ENCODE measurements around the gene CST11. TPM values are rescaled to one million over a fixed set of nuclear protein-coding genes. Genes with fewer than 3 reads are reported as not detected.
"Not testable (repeated sequence)": the region's sequence is repeated elsewhere in the genome, so short reads cannot be mapped to it uniquely, and the experiment has no call there.

Gene CST11, protein sequence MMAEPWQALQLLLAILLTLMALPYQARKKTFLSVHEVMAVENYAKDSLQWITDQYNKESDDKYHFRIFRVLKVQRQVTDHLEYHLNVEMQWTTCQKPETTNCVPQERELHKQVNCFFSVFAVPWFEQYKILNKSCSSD
- not detected for total RNA-seq

- ATAC-seq = no peak
- Mint-ChIP-seq H3K27ac (no peak within 1 kb of the TSS), H3K9me3 (no peaks in the 10 kb centered on the region), H3K36me3 (no peaks in the 10 kb centered on the region)
- DNase-seq (ENCODE audit: low spot score in 2 of 2) = no peak
Measured at GRCh38 chr20:23452776-23453175, at the start of gene CST11. CST11 (minus strand) TSS chr20:23452876; CDS start chr20:23452811, 65 bp downstream.

GRCh38 chr20:23501926-23502325 lies 49.2 kb upstream of the CST11 start:
- H3K27ac Mint-ChIP-seq = no peak overlapping the region
- no peak for DNase-seq (ENCODE audit: low spot score in 2 of 2)
- H3K36me3 Mint-ChIP-seq = peaks cover 0 to 11% of the 10 kb centered on the region in 2 donors
- peaks cover 8% of the 10 kb centered on the region in 2 donors for H3K9me3 Mint-ChIP-seq
- no peak for ATAC-seq

GRCh38 chr20:23497536-23497935 lies 44.9 kb upstream of the CST11 start:
- H3K36me3 Mint-ChIP-seq = peaks cover 7 to 24% of the 10 kb centered on the region in 2 donors
- DNase-seq (ENCODE audit: low spot score in 2 of 2) (peak in 1 of 2 donors; percentile 6), ATAC-seq (peak; percentile 95 to 97)
- H3K9me3 Mint-ChIP-seq = peaks cover 10 to 14% of the 10 kb centered on the region in 2 donors
- H3K27ac Mint-ChIP-seq = peak overlapping the region; percentile 0 to 7

- H3K27ac Mint-ChIP-seq = no peak overlapping the region
- peaks cover 7 to 24% of the 10 kb centered on the region in 2 donors for H3K36me3 Mint-ChIP-seq
- peaks cover 10 to 14% of the 10 kb centered on the region in 2 donors for H3K9me3 Mint-ChIP-seq
- DNase-seq (ENCODE audit: low spot score in 2 of 2) (no peak), ATAC-seq (no peak)
Measured at GRCh38 chr20:23493172-23493772, 40.6 kb upstream of the CST11 start.

DNA sequence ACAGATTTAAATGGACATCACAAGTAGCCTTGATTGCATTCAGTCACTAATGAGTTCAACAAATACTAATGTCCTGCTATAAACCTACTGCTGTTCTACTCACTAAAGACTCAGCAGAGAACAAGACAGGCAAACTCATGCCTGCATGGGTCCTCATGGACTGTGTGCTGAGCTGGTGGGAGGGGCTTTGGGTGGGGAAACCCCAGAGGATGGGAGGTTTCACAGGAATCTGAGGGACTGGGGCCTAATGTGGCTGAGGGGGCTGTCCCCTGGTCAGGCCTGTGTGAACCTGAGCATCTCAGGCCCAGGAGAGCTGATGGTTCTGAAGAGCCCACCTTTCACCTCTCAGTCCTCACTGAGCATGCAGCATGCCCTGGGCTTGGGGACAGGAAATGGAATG lies 39.6 kb upstream of the CST11 start:
- peak in 1 of 2 donors; percentile 68 for ATAC-seq
- Mint-ChIP-seq H3K9me3 (peaks cover 3 to 7% of the 10 kb centered on the region in 2 donors), H3K36me3 (peaks cover 7 to 16% of the 10 kb centered on the region in 2 donors), H3K27ac (no peak overlapping the region)
- DNase-seq (ENCODE audit: low spot score in 2 of 2) = no peak

DNA sequence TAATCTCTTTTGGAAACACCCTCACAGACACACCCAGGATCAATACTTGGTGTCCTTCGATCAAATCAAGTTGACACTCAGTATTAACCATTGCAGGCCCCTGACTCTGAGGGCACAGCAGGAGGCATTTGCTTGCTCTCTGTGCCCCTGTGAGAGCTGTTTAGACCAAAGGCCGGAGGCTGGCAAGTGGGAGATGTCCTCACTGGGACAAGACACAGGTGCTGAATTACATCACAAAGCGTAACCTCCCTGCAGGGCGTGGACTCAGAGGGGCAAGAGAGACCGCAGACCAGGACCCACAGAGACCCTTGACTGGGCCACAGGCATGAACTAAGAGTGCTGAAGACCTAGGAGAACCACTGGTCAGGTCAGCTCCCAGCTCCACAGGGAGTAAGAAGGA lies 38.1 kb upstream of the CST11 start, which contains the start of gene CST8:
CST8 (plus strand) TSS at position 301 of the 400 bp plus-strand sequence. CDS start 551 bp downstream, outside the sequence.
- Mint-ChIP-seq H3K27ac (peak within 1 kb of the TSS in 1 of 2 donors; percentile 12), H3K9me3 (peaks cover 0 to 5% of the 10 kb centered on the region in 2 donors), H3K36me3 (peaks cover 2 to 4% of the 10 kb centered on the region in 2 donors)
- DNase-seq (ENCODE audit: low spot score in 2 of 2) (no peak), ATAC-seq (peak in 1 of 2 donors; percentile 18)

DNA sequence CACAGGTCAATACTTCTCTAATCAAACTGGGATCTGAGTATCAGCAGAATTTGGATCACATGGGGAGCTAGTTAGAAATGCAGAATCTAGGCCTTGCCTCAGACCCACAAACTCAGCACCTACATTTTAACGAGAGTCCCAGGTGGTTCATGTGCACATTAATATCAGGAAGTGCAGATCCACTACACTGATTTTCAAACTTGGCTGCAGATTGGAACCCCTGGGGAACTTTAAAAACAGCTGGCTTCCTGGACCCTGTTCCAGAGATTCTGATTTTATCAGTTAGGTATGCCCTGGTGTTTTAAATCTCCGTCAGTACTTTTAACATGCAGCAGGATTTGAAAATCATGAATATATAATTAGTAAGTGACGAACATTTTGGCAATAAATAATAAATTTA lies 36.3 kb upstream of the CST11 start:
- no peak for ATAC-seq
- DNase-seq (ENCODE audit: low spot score in 2 of 2) = no peak
- no peak overlapping the region for H3K27ac Mint-ChIP-seq
- no peaks in the 10 kb centered on the region for H3K36me3 Mint-ChIP-seq
- peaks cover 0 to 4% of the 10 kb centered on the region in 2 donors for H3K9me3 Mint-ChIP-seq

GRCh38 chr20:23488470-23488869 lies 35.8 kb upstream of the CST11 start:
- peaks cover 0 to 4% of the 10 kb centered on the region in 2 donors for H3K9me3 Mint-ChIP-seq
- ATAC-seq = no peak
- H3K27ac Mint-ChIP-seq = no peak overlapping the region
- no peaks in the 10 kb centered on the region for H3K36me3 Mint-ChIP-seq
- DNase-seq (ENCODE audit: low spot score in 2 of 2) = no peak

GRCh38 chr20:23484081-23484480 lies 31.4 kb upstream of the CST11 start:
- no peak for ATAC-seq
- H3K27ac Mint-ChIP-seq = no peak overlapping the region
- DNase-seq (ENCODE audit: low spot score in 2 of 2) = no peak
- H3K9me3 Mint-ChIP-seq = peaks cover 0 to 4% of the 10 kb centered on the region in 2 donors
- H3K36me3 Mint-ChIP-seq = no peaks in the 10 kb centered on the region

GRCh38 chr20:23482138-23482537 lies 29.5 kb upstream of the CST11 start:
- Mint-ChIP-seq H3K9me3 (peaks cover 0 to 4% of the 10 kb centered on the region in 2 donors), H3K36me3 (no peaks in the 10 kb centered on the region), H3K27ac (no peak overlapping the region)
- ATAC-seq = no peak
- DNase-seq (ENCODE audit: low spot score in 2 of 2) = no peak

GRCh38 chr20:23479043-23479442 lies 26.4 kb upstream of the CST11 start:
- Mint-ChIP-seq H3K36me3 (no peaks in the 10 kb centered on the region), H3K27ac (no peak overlapping the region), H3K9me3 (no peaks in the 10 kb centered on the region)
- ATAC-seq (no peak), DNase-seq (ENCODE audit: low spot score in 2 of 2) (no peak)

- Mint-ChIP-seq H3K9me3 (no peaks in the 10 kb centered on the region), H3K36me3 (no peaks in the 10 kb centered on the region), H3K27ac (no peak overlapping the region)
- ATAC-seq (no peak), DNase-seq (ENCODE audit: low spot score in 2 of 2) (no peak)
Measured at GRCh38 chr20:23477223-23477622, 24.5 kb upstream of the CST11 start.

DNA sequence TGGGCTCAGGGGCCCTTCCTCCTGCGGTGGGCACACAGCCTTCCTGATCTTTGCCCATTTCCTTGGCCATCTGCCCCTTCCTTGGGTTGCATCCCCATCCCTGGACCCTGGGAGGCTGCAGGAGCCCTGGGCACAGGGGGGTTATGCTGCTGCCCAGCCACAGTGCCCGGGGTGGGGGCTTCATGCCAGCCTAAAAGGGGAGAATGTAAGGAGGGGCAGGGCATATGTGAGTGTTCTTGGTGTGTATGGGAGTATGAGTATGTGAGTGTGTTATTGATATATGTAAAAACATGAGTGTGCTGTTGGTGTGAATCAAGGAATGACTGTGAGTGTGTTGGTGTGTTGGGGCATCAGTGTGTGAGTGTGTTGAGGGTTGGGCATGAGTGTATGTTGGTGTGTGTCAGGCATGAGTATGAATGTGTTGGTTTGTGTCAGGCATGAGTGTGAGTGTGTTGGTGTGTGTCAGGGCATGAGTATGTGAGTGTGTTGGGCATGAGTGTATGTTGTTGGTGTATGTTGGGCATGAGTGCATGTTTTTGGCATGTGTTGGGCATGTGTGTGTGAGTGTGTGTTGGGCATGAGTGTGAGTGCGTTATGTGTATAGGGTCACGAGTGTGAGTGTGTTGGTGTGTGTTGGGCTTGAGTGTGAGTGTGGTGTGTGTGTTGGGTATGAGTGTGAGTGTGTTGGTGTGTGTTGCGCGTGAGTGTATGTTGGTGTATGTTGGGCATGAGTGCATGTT lies 23.5 kb upstream of the CST11 start:
- no peak overlapping the region for H3K27ac Mint-ChIP-seq
- ATAC-seq = no peak
- DNase-seq (ENCODE audit: low spot score in 2 of 2) = no peak
- no peaks in the 10 kb centered on the region for H3K9me3 Mint-ChIP-seq
- H3K36me3 Mint-ChIP-seq = no peaks in the 10 kb centered on the region

DNA sequence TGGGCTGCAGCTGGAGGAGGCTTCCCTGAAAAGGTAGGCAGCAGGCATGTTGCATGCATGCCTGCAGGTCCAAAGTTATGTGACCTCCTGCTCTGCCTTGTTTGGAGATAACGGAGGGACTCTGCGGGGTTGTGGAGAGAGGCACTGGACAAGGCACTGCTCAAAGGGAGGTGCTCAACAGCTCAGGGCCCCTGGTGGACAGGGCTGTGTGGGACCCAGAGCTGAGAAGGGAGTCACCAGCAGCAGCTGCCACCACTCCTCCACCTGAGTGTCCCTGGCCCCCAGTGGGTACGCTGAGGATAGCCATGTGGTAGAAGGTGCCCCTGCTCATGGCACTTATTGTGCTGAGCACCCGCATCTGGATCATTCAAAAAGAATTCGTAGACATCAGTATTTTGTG lies 22.7 kb upstream of the CST11 start:
- no peak for DNase-seq (ENCODE audit: low spot score in 2 of 2)

GRCh38 chr20:23473293-23473692 lies 20.6 kb upstream of the CST11 start:
- not testable (repeated sequence) for H3K9me3 Mint-ChIP-seq; H3K27ac Mint-ChIP-seq; ATAC-seq; H3K36me3 Mint-ChIP-seq; DNase-seq (ENCODE audit: low spot score in 2 of 2)

More for the DNA sequence above, 22.7 kb upstream of the CST11 start:
- no peaks in the 10 kb centered on the region for H3K36me3 Mint-ChIP-seq
- H3K27ac Mint-ChIP-seq = no peak overlapping the region
- no peaks in the 10 kb centered on the region for H3K9me3 Mint-ChIP-seq
- no peak for ATAC-seq

- ATAC-seq, H3K9me3 Mint-ChIP-seq, H3K36me3 Mint-ChIP-seq: not testable (repeated sequence)
Measured at GRCh38 chr20:23472306-23472705, 19.6 kb upstream of the CST11 start.

GRCh38 chr20:23466961-23467360 lies 14.3 kb upstream of the CST11 start:
- Mint-ChIP-seq H3K9me3 (peaks cover 11 to 13% of the 10 kb centered on the region in 2 donors), H3K36me3 (peaks cover 6 to 14% of the 10 kb centered on the region in 2 donors)
- H3K27ac Mint-ChIP-seq; ATAC-seq; DNase-seq (ENCODE audit: low spot score in 2 of 2): not testable (repeated sequence)

More at GRCh38 chr20:23472306-23472705, 19.6 kb upstream of the CST11 start:
- not testable (repeated sequence) for H3K27ac Mint-ChIP-seq; DNase-seq (ENCODE audit: low spot score in 2 of 2)
